Measurements from ENCODE around the gene CIB1.

CIB1 gene

DNA sequence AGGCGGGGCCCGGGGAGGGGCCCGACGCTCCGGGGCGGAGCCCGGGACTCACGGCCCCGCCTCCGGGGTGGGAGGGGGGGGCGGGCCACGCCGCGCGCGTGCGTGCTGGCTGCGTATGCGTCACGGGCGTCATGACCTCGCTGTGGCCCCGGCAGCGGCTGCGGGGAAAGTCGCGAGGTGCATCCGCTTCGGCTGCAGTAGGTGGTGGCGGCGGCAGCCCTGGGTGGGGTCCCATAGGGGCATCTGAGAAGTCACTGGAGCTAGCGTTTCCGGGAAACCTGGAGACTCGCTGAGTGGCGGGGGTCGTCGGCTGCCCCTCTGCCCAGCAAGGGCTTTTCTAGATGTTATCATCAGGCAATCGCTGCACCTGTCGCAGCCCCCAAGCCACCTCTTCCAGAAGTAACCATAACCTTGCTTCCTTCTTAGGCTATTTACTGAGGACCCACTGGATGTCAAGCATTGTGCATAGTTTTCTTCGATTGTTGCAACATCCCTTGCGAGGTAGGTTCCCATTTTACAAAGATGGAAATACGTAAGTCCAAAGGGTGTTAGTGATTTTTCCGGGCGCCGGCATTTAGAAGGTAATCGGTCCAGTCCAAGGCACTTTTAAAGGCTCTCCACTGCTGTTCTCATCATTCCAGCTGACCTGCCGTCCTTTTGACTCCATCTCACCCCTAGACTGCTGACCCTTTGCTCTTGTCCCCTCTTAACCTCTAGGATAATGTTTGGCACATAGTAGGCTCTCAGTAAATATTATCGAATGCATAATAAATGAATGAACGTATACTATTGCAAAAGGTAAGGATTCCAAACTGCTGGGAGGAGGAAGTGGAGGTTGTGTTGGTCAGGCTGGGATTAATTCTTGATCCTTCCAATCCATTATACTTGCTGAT, 601 bp upstream of the CIB1 start, which contains the start of gene GDPGP1:
Gene GDPGP1 (plus strand): TSS at position 114 of the 893 bp plus-strand sequence. CDS start 6,700 bp downstream, outside the sequence.
- peak within 1 kb of the TSS; percentile 86 for H3K27ac ChIP-seq

DNA sequence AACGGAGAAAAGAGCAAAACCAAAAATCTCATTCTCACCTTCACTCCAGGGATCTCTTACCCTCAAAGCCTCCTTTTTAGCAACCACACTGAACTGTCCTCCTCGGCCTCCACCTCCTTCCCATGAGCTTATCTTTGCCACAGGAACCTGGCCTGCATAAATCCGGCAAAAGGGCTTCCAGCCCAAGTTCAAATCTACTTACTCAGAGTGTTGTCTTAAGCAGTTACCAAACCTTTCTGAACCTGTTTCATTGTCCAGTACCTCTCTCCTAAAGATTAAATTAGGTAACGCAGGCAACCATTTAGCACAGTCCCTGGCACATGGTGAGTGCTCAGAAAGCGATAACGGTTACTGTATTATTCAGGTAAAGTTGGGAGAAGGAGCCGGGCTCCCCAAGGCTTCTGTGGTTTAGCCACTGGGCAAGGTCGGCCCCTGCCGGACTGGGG, 777 bp downstream of the CIB1 start:
- H3K27ac ChIP-seq = peak overlapping the region; percentile 86
- TF ChIP-seq, protein P1, sequence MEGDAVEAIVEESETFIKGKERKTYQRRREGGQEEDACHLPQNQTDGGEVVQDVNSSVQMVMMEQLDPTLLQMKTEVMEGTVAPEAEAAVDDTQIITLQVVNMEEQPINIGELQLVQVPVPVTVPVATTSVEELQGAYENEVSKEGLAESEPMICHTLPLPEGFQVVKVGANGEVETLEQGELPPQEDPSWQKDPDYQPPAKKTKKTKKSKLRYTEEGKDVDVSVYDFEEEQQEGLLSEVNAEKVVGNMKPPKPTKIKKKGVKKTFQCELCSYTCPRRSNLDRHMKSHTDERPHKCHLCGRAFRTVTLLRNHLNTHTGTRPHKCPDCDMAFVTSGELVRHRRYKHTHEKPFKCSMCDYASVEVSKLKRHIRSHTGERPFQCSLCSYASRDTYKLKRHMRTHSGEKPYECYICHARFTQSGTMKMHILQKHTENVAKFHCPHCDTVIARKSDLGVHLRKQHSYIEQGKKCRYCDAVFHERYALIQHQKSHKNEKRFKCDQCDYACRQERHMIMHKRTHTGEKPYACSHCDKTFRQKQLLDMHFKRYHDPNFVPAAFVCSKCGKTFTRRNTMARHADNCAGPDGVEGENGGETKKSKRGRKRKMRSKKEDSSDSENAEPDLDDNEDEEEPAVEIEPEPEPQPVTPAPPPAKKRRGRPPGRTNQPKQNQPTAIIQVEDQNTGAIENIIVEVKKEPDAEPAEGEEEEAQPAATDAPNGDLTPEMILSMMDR (IDR thresholded peaks at IDR 0.05) = peak; percentile 56
- TF ChIP-seq ZFX (IDR thresholded peaks at IDR 0.05; ENCODE audit: borderline replicate concordance) = no peak

More for the DNA sequence above, 601 bp upstream of the CIB1 start, which contains the start of gene GDPGP1:
- TF ChIP-seq, protein P1 (IDR thresholded peaks at IDR 0.05) = no peak
- TF ChIP-seq ZFX (IDR thresholded peaks at IDR 0.05; ENCODE audit: borderline replicate concordance) = no peak

DNA sequence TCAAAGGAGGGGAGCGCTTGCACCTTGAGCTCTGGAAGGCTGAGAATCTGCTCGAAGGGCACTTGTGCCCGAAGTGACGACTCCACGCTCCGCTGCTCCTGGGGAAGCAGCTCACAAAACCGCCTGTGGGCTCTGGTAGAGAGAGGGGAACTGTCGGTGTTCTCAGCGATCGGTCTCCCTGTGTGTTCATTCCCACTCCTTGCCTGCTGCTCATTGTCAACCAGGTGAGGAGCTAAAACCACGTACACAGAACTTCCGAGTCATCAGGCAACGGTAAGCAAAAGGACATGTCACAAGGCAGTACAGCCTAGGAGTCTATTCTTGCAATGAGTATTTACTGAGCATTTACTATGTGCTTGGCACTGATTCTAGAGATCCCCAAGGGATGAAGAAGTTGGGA, 1.5 kb downstream of the CIB1 start:
- H3K27ac ChIP-seq = peak overlapping the region; percentile 86
- TF ChIP-seq ZFX (IDR thresholded peaks at IDR 0.05; ENCODE audit: borderline replicate concordance) = no peak
- TF ChIP-seq, protein P1 (IDR thresholded peaks at IDR 0.05) = no peak

DNA sequence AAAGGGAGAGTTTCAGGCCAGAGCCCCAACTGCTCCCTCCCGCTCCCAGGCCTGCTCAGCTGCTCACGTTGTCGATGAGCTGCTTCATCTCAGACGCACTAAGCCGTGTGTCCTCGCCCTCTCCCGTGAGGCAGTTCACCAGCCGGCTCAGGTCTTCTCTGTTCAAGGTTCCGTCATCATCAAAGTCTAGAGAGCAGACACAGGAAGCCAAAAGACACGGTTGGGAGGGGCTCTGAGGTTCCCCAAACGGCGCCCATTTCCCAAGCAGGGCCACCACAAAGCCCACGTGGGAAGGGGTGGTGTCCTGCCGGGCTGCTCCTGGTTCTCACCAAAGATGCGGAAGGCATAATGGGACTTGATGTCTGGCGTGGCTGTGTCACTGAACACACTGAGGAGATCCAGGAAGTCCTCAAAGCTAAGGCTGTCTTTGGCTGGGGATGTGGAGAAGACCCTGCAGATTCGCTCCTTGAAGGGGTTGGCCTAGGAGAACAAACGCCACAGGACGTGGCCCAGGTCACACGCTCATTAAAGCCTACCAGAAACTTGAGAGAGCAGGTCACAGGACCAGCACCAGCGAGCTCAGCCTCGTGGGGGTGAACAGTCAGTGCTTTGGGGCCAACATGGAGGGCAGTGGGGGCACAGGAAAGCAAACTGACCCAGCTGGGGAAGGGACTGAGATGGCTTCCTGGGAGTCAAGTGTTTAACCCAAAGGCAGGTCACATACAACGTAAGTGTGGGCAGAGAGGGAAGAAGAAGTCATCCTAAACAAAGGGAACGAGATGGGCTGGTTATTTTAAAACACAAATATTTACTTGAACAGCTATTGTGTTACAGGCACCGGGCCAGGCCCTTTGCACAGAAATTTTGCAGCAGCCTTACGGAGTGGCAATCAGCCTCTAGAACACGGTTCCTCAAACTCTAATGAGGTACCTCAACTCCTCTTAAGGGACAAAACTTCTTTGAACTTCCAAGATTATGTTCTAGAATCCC, 2.4 kb downstream of the CIB1 start:
- TF ChIP-seq ZFX (IDR thresholded peaks at IDR 0.05; ENCODE audit: borderline replicate concordance) = no peak
- TF ChIP-seq, protein P1 (IDR thresholded peaks at IDR 0.05) = no peak
- peak overlapping the region; percentile 86 for H3K27ac ChIP-seq

DNA sequence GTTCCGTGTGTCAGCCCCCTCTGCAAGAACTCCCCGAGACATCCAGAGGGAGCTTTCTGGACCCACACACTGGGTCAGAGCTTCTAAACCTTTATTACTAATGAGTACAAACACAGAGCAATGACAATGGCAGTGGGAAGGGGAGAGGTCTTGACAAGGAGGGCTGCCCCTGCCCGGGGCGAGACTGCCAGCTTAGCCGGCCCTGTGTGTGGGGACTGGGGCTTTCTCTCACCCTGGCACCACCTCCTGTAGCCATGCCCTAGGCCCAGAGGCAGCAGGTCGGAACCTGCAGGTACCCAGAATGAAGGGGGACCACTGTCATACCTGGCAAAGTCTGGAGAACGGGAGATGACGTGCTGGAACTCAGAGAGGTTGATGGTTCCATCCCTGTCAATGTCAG, 3.1 kb downstream of the CIB1 start:
- no peak for TF ChIP-seq ZFX (IDR thresholded peaks at IDR 0.05; ENCODE audit: borderline replicate concordance)
- TF ChIP-seq, protein P1 (IDR thresholded peaks at IDR 0.05) = no peak
- H3K27ac ChIP-seq = peak overlapping the region; percentile 86

DNA sequence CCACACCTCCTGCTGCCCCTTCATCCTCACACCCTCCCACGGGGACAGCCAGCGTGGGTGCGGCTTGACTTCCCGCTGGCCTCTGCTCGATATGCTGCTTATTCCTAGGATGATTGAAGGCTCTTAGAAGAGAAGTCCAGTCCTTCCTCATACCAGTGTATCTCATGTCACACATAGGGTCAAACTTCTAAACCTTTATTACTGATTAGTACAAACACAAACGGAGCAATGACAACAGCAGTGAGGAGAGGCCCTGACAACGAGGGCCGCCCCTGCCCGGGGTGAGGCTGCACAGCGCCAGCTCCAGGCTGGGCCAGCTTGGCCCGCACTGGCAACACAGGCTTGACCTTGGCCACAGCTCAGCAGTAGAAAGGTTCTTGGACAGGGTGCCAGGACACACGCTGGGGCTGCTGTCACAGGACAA, 3.7 kb downstream of the CIB1 start:
- peak overlapping the region; percentile 86 for H3K27ac ChIP-seq
- TF ChIP-seq ZFX (IDR thresholded peaks at IDR 0.05; ENCODE audit: borderline replicate concordance) = no peak
- TF ChIP-seq, protein P1 (IDR thresholded peaks at IDR 0.05) = no peak
